GM06990 (cell line): ENCODE data around the gene NEMP2.

Source experiments
- DNase-seq: peaks from one replicate; pipeline ENCODE4 v3.0.0-alpha.2; 2011; ENCODE audit not compliant: insufficient read length; ENCODE audit errors: extremely low read depth
- H3K27me3 ChIP-seq: replicated peaks from 2 replicates; pipeline ENCODE4 v1.6.0; 2011; ENCODE audit warnings: low read length; ENCODE audit not compliant: control insufficient read depth, insufficient read depth
- H3K36me3 ChIP-seq: 2 replicates; pipeline ENCODE4 v1.5.1; 2011; ENCODE audit warnings: low read length; ENCODE audit not compliant: control insufficient read depth, insufficient read depth
- H3K4me3 ChIP-seq: replicated peaks from 2 replicates; pipeline ENCODE4 v1.5.1; 2011; ENCODE audit warnings: low read depth, mild to moderate bottlenecking, control low read depth, low read length
- TF ChIP-seq, protein P1 (sequence below): IDR thresholded peaks from 2 replicates; pipeline ENCODE4 v1.5.1; 2011; ENCODE audit warnings: low read length, control low read depth, mild to moderate bottlenecking, inconsistent platforms; ENCODE audit not compliant: insufficient read depth, poor library complexity, severe bottlenecking

The NEMP2 gene

DNA sequence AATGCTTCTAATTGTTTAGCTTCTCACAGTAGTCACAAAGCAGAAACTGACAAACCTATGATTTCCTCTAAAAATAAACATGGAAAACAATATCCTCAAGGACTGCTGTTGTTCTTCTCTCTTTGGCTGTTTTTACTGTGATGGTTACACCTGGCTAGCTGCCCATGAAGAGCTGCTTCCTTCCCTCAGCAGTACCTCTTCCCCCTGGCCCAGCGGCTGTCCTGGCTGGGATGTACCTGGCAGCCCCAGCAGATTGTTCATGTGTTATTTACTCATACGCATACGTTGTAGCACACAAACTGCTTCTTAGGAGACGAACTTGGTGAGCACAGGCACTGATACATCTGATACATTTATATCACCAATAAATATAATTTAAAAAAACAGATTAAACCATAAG lies 27.4 kb downstream of the NEMP2 start:
- Histone ChIP-seq H3K36me3 (peaks cover 9% of the 10 kb centered on the region), H3K27me3 (no peaks in the 10 kb centered on the region), H3K4me3 (no peak overlapping the region)
- TF ChIP-seq, protein P1, sequence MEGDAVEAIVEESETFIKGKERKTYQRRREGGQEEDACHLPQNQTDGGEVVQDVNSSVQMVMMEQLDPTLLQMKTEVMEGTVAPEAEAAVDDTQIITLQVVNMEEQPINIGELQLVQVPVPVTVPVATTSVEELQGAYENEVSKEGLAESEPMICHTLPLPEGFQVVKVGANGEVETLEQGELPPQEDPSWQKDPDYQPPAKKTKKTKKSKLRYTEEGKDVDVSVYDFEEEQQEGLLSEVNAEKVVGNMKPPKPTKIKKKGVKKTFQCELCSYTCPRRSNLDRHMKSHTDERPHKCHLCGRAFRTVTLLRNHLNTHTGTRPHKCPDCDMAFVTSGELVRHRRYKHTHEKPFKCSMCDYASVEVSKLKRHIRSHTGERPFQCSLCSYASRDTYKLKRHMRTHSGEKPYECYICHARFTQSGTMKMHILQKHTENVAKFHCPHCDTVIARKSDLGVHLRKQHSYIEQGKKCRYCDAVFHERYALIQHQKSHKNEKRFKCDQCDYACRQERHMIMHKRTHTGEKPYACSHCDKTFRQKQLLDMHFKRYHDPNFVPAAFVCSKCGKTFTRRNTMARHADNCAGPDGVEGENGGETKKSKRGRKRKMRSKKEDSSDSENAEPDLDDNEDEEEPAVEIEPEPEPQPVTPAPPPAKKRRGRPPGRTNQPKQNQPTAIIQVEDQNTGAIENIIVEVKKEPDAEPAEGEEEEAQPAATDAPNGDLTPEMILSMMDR: no peak
- no peak for DNase-seq

DNA sequence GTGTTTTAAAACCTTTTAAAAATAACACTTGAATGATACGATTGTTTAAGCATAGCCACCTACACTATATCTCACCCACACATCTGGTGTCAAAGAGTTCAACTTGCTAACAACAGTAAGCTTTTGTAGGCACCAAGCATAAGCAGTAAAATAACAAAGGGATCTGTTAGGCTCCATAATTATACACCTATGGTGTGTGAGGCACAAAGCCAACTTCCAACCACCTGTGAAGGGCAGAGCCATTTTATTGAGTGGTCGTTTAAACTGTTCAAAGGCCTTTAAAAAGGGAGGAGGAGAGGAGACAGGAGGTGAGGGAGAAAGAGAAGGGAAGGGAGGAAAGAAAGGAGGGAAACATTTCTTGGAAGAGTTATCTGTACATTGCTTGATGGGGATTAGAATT lies 27.9 kb downstream of the NEMP2 start:
- no peaks in the 10 kb centered on the region for H3K27me3 ChIP-seq
- TF ChIP-seq, protein P1: no peak
- peaks cover 9% of the 10 kb centered on the region for H3K36me3 ChIP-seq
- no peak overlapping the region for H3K4me3 ChIP-seq
- no peak for DNase-seq

DNA sequence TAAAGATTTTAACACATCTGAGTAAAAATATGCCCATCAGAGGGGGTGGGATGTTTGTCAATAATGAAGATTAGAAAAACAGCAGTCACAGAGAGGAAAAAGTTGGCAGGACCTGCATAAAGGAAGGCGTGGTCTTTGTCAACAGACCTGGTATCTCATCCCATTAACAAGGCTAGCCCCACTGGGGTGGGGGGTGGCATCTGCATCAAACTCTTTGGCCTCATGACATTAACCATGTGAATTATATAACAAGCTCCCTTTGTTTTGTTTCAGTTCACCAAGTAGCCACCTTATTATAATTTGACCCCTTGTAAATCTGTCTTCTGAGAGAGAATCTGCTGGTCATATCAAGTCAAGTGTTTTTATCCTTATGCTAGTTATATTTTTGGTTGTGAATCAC lies 28.8 kb downstream of the NEMP2 start:
- Histone ChIP-seq H3K4me3 (no peak overlapping the region), H3K36me3 (peaks cover 9% of the 10 kb centered on the region), H3K27me3 (no peaks in the 10 kb centered on the region)
- no peak for DNase-seq
- TF ChIP-seq, protein P1: no peak

DNA sequence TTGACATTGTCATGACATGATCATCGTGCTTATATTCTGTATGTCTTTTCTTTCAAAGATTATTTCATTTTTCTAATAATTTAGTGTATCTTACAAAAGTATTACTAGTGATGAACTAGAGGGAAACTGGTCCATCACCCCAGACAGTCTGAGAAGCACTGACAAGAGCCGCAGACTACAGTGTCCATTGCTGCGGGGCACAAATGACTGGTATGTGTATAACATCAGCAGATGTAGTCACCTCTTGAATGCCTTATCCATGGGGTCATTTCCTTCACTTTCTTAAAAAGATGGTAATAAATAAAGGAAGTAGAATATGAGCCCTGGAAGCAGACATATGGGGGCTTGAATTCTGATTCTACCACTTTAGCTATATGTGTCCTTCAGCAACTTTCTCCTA lies 29.6 kb downstream of the NEMP2 start:
- TF ChIP-seq, protein P1: no peak
- no peak overlapping the region for H3K4me3 ChIP-seq
- peaks cover 8% of the 10 kb centered on the region for H3K36me3 ChIP-seq
- no peaks in the 10 kb centered on the region for H3K27me3 ChIP-seq
- DNase-seq: no peak

DNA sequence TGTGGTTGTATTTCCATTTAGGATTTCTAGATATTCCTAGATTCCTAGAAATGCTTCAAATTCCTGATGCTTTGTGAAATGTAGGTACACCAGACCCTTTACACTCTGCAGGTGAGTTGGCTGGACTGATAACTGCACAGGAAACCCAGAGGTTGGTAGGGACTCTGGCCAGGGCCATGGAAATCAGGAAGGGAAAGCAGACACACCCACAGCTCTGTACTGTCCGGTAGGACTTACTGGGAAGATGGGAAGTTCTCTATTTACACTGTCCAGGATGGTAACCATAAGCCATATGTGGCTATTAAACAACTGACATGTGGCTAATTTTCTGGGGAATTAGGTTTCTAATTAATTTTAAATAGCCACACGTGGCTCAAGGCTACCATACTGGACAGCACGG lies 31.4 kb downstream of the NEMP2 start:
- H3K36me3 ChIP-seq: peaks cover 4% of the 10 kb centered on the region
- H3K4me3 ChIP-seq: no peak overlapping the region
- TF ChIP-seq, protein P1: no peak
- DNase-seq: no peak
- H3K27me3 ChIP-seq: no peaks in the 10 kb centered on the region

DNA sequence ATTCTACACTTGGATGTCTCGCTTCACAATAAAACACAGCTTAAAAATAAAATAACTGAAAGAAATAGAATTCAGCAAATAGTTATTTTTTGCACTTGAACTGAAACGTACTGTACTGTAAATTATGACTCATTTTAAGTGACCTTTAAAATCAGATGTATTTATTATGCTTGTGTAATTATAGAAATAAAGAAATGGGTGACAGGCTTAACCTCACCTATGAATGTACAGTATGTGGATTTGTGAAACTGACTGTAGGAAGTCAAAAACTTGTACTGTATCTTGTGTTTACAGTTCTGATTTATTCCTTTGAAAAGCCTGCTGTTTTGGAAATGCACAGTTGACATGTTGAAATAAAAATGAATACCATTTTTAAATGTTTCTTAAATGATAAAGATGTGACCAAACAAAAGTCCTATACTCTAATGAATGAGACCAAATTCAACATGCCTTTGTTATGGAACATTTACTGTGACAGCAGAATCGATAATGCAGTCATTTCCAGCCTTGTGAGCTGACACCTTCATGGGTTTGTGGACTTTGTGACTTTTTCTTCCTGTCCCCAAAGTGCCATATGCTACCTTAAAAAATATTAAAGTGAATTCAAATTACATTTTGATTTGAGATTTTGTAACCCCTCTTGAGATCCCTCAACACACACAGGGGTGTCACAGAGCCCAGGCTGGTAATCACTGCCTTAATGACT lies 32.7 kb downstream of the NEMP2 start:
- TF ChIP-seq, protein P1: no peak
- DNase-seq: no peak
- peaks cover 4% of the 10 kb centered on the region for H3K36me3 ChIP-seq
- no peak overlapping the region for H3K4me3 ChIP-seq
- no peaks in the 10 kb centered on the region for H3K27me3 ChIP-seq
